GM12878 (cell line): ENCODE measurements around the gene AKT1S1. TPM values are rescaled to one million over a fixed set of nuclear protein-coding genes. Genes with fewer than 3 reads are reported as not detected.

Experiments
- ATAC-seq: fragments of 200-7000 bp; cut with Tn5 transposase; 3 replicates; pipeline ENCODE4 v1.9.1; 2020; ENCODE audit warnings: mild to moderate bottlenecking, moderate library complexity
- BruUV-seq: library from RNA; stranded (reverse); fragments of 400-500 nt; replicated peaks from 2 replicates; lab custom pipeline; 2021; lab: Mats Ljungman, UMichigan
- CTCF ChIA-PET: fragments of 300-600 bp; sonication (Branson Sonifier 250); formaldehyde crosslinking; extraction: SDS; loops from one replicate; lab custom pipeline; 2021; ENCODE audit warnings: inconsistent platforms; lab: Yijun Ruan, JAX
- POLR2A ChIA-PET: fragments of 350-600 bp; formaldehyde crosslinking; extraction: SDS; loops from one replicate; lab custom pipeline; 2021; ENCODE audit warnings: inconsistent platforms; lab: Charles Lee
- RAD21 ChIA-PET: fragments of 300-600 bp; sonication (Branson Sonifier 250); formaldehyde crosslinking; loops from one replicate; lab custom pipeline; 2023; ENCODE audit warnings: antibody characterized with exemption; ENCODE audit not compliant: unreplicated experiment; lab: Charles Lee
- SMC1A ChIA-PET: fragments of 300-600 bp; sonication (Branson Sonifier 250); formaldehyde crosslinking; loops from one replicate; lab custom pipeline; 2023; ENCODE audit not compliant: unreplicated experiment, uncharacterized antibody; lab: Charles Lee
- DNase-seq: peaks from one replicate; pipeline ENCODE4 v3.0.0-alpha.2; 2011; ENCODE audit warnings: low read depth, low spot score
- FAIRE-seq: peaks from 3 replicates; lab custom pipeline; 2011; peaks lifted over from hg19 to GRCh38; lab: Jason Lieb, UNC
- H2AFZ ChIP-seq: 2 replicates; pipeline ENCODE4 v1.6.0; 2011; ENCODE audit warnings: low read depth, low read length, control low read depth; ENCODE audit not compliant: control insufficient read depth
- H3K27ac ChIP-seq: 2 replicates; pipeline ENCODE4 v1.5.1; 2011; ENCODE audit warnings: control low read depth; ENCODE audit not compliant: control insufficient read depth, insufficient read depth
- H3K27me3 ChIP-seq, 2 experiments: replicated peaks in 1 of 2; 2 replicates each; pipeline versions ENCODE4 v1.6.0 to v1.6.1; 2011; ENCODE audit warnings: low read length in 1 of 2; ENCODE audit not compliant: control insufficient read depth in 2 of 2, insufficient read depth in 2 of 2
- H3K36me3 ChIP-seq, 2 experiments: 2 replicates each; pipeline ENCODE4 v1.5.1; 2011; ENCODE audit warnings: low read length in 1 of 2; ENCODE audit not compliant: control insufficient read depth in 2 of 2, insufficient read depth in 2 of 2
- H3K4me1 ChIP-seq: 2 replicates; pipeline ENCODE4 v1.6.1; 2011; ENCODE audit warnings: mild to moderate bottlenecking, low read length, moderate library complexity, mixed read lengths; ENCODE audit not compliant: control insufficient read depth, insufficient read depth
- H3K4me2 ChIP-seq: 2 replicates; pipeline ENCODE4 v1.6.0; 2011; ENCODE audit warnings: control low read depth; ENCODE audit not compliant: control insufficient read depth, insufficient read depth
- H3K4me3 ChIP-seq: fragments of 200-600 bp; sonication (generic); 2 replicates; pipeline ENCODE4 v1.5.1; 2016
- H3K79me2 ChIP-seq: 2 replicates; pipeline ENCODE4 v1.6.0; 2011; ENCODE audit warnings: low read length; ENCODE audit not compliant: control insufficient read depth, insufficient read depth
- H3K9ac ChIP-seq: 2 replicates; pipeline ENCODE4 v1.8.0; 2011; ENCODE audit warnings: low read length, control low read depth, mixed read lengths; ENCODE audit not compliant: control insufficient read depth, insufficient read depth
- H3K9me3 ChIP-seq: replicated peaks from 3 replicates; pipeline ENCODE4 v1.5.1; 2011; ENCODE audit warnings: mild to moderate bottlenecking, low read length; ENCODE audit not compliant: control insufficient read depth, insufficient read depth
- H4K20me1 ChIP-seq: 2 replicates; pipeline ENCODE4 v1.6.0; 2011; ENCODE audit not compliant: control insufficient read depth, insufficient read depth
- DPF2 ChIP-seq: fragments of 450-650 bp; IDR thresholded peaks from 2 replicates; pipeline ENCODE4 v1.6.1; 2017; ENCODE audit warnings: mild to moderate bottlenecking
- EP300 ChIP-seq, 2 experiments: fragments of 150-350 bp in 1 of 2; IDR thresholded peaks; 2 replicates each; pipeline ENCODE4 v1.6.1; 2011 to 2012; ENCODE audit warnings: low read depth in 2 of 2, low read length in 2 of 2, borderline replicate concordance in 1 of 2, improper control_type of control experiment in 1 of 2, inconsistent platforms in 1 of 2; ENCODE audit not compliant: control insufficient read depth in 1 of 2
- MYB ChIP-seq: fragments of 150-350 bp; IDR thresholded peaks from 2 replicates; pipeline ENCODE4 v1.6.1; 2014; ENCODE audit warnings: mild to moderate bottlenecking, low read depth, low read length, borderline replicate concordance
- POLR2A ChIP-seq: IDR thresholded peaks from 2 replicates; pipeline ENCODE4 v1.6.1; 2011; ENCODE audit warnings: low read depth, mild to moderate bottlenecking, low read length
- SPI1 ChIP-seq: IDR thresholded peaks from 2 replicates; pipeline ENCODE4 v1.6.1; 2011; ENCODE audit warnings: low read depth, mild to moderate bottlenecking, low read length, moderate library complexity, borderline replicate concordance; ENCODE audit not compliant: insufficient read depth
- WRNIP1 ChIP-seq: IDR thresholded peaks from 2 replicates; pipeline ENCODE4 v1.6.1; 2011; ENCODE audit warnings: low read depth, low read length, improper control_type of control experiment, borderline replicate concordance
- WGBS: methylation state at CpG from one replicate; pipeline ENCODE4 v1.1.6; 2016; ENCODE audit warnings: low lambda C conversion rate; ENCODE audit not compliant: insufficient replicate concordance, insufficient coverage; ENCODE audit errors: missing lambda C conversion rate; 5-methylcytosine and 5-hydroxymethylcytosine counted together
- in situ Hi-C: fragments of 300-500 bp; cut with MboI; formaldehyde crosslinking; loops from 9 replicates; pipeline ENCODE4 v1.14.3; 2018; ENCODE audit warnings: mixed read lengths
- intact Hi-C: fragments of 100-400 bp; cut with micrococcal nuclease; formaldehyde crosslinking; loops from one replicate; pipeline ENCODE4 v1.14.2; 2022; ENCODE audit not compliant: unreplicated experiment
- polyA plus RNA-seq, 11 experiments: library from polyadenylated mRNA; depleted of rRNA in 4 of 11; unstranded in 6 of 11; stranded (reverse) in 5 of 11; fragments of >200 nt; fragmentation: Nextera tagmentation in 4 of 11; fragmentation: Illumina TruSeq in 1 of 11; extraction: Ambion mirVana in 4 of 11; extraction: Trizol in 1 of 11; gene quantifications; 1 replicate in 1 of 11; 2 replicates in 10 of 11; pipeline versions ENCODE4 v1.2.1 to v1.2.3, GENCODE V29; 2011 to 2016; ENCODE audit warnings: inconsistent platforms in 2 of 11, missing spikeins in 2 of 11, low read depth in 1 of 11
- total RNA-seq, 4 experiments: library from RNA; depleted of rRNA in 3 of 4; stranded (reverse); fragments of >200 nt in 3 of 4; fragmentation: Illumina TruSeq in 1 of 4; extraction: Trizol in 1 of 4; gene quantifications; 2 replicates each; pipeline versions ENCODE4 v1.2.1 to v1.2.3, GENCODE V29; 2013 to 2021
- TF ChIP-seq, protein P1 (sequence below): IDR thresholded peaks from 2 replicates; pipeline ENCODE4 v1.6.1; 2011; ENCODE audit warnings: low read depth, mild to moderate bottlenecking, low read length, moderate library complexity, borderline replicate concordance; ENCODE audit errors: extremely low read depth
- TF ChIP-seq, protein P2 (sequence below): IDR thresholded peaks from 2 replicates; pipeline ENCODE4 v1.6.1; 2011; ENCODE audit warnings: borderline replicate concordance, low read depth, mild to moderate bottlenecking, moderate library complexity, low read length; ENCODE audit not compliant: insufficient read depth, poor library complexity, severe bottlenecking
- TF ChIP-seq, protein P3 (sequence below), 3 experiments: IDR thresholded peaks in 2 of 3; conservative IDR thresholded peaks in 1 of 3; 2 replicates each; pipeline ENCODE4 v1.5.1; 2011; ENCODE audit warnings: low read depth in 3 of 3, low read length in 3 of 3, mild to moderate bottlenecking in 3 of 3, control low read depth in 2 of 3, moderate library complexity in 2 of 3, inconsistent platforms in 1 of 3, mixed read lengths in 1 of 3; ENCODE audit not compliant: control insufficient read depth in 2 of 3, insufficient read depth in 1 of 3; ENCODE audit errors: extremely low read depth in 1 of 3

The AKT1S1 gene
- total and polyA plus RNA-seq, 10 of the 15 experiments (the other 5 are each of a cell fraction or from before 2014, with no cell fraction given): 0.43 to 23.0 (median 12.3) TPM

DNA sequence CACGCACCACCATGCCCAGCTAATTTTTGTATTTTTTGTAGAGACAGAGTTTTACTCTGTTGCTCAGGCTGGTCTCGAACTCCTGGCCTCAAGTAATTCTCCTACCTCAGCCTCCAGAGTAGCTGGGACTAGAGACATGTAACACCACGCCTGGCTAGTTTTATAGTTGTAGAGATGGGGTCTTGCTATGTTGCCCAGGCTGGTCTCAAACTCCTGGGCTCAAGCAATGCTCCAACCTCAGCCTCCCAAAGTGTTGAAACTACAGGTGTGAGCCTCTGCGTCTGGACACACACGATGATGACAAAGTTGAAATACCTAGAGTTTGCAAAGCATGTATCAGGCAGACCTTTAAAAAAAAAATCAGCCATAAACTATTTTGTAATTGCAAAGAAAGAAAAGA is 30.7 kb downstream of the AKT1S1 start:
- H4K20me1 ChIP-seq: no peaks in the 10 kb centered on the region
- DNase-seq (no peak), ATAC-seq (no peak), FAIRE-seq (no peak)
- peaks cover 32% of the 10 kb centered on the region for H3K4me1 ChIP-seq
- no peak overlapping the region for H3K4me3 ChIP-seq
- H3K36me3 ChIP-seq: no peaks in the 10 kb centered on the region; a peak in 1 of 4 replicates
- TF ChIP-seq, protein P1, sequence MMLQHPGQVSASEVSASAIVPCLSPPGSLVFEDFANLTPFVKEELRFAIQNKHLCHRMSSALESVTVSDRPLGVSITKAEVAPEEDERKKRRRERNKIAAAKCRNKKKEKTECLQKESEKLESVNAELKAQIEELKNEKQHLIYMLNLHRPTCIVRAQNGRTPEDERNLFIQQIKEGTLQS: no peak
- TF ChIP-seq POLR2A (no peak), EP300 (IDR thresholded peaks at IDR 0.05; ENCODE audit: borderline replicate concordance in 1 of 2, control insufficient read depth in 1 of 2, low read depth in 2 of 2, low read length in 2 of 2) (no peak), SPI1 (no peak), DPF2 (no peak), MYB (no peak), WRNIP1 (no peak)
- TF ChIP-seq, protein P2, sequence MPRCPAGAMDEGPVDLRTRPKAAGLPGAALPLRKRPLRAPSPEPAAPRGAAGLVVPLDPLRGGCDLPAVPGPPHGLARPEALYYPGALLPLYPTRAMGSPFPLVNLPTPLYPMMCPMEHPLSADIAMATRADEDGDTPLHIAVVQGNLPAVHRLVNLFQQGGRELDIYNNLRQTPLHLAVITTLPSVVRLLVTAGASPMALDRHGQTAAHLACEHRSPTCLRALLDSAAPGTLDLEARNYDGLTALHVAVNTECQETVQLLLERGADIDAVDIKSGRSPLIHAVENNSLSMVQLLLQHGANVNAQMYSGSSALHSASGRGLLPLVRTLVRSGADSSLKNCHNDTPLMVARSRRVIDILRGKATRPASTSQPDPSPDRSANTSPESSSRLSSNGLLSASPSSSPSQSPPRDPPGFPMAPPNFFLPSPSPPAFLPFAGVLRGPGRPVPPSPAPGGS: no peak
- TF ChIP-seq, protein P3, sequence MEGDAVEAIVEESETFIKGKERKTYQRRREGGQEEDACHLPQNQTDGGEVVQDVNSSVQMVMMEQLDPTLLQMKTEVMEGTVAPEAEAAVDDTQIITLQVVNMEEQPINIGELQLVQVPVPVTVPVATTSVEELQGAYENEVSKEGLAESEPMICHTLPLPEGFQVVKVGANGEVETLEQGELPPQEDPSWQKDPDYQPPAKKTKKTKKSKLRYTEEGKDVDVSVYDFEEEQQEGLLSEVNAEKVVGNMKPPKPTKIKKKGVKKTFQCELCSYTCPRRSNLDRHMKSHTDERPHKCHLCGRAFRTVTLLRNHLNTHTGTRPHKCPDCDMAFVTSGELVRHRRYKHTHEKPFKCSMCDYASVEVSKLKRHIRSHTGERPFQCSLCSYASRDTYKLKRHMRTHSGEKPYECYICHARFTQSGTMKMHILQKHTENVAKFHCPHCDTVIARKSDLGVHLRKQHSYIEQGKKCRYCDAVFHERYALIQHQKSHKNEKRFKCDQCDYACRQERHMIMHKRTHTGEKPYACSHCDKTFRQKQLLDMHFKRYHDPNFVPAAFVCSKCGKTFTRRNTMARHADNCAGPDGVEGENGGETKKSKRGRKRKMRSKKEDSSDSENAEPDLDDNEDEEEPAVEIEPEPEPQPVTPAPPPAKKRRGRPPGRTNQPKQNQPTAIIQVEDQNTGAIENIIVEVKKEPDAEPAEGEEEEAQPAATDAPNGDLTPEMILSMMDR (IDR thresholded peaks at IDR 0.05 in 2 of 3, conservative IDR thresholded peaks at IDR 0.05 in 1 of 3; ENCODE audit: control insufficient read depth in 2 of 3, extremely low read depth in 1 of 3, insufficient read depth in 1 of 3, low read depth in 3 of 3, low read length in 3 of 3): no peak
- CTCF ChIA-PET: interaction anchor here (0.7 kb wide), 1 partner anchor 487 kb away, joined by 4 read pairs; no protein-coding TSS in a partner anchor
- in situ Hi-C loops (no loop called here), intact Hi-C loops (no loop called here)
- peaks cover 5% of the 10 kb centered on the region; the same call in 2 of the 3 replicates for H3K9me3 ChIP-seq
- RAD21 ChIA-PET: no interaction called here
- BruUV-seq: no TSS peak
- H2AFZ ChIP-seq: no peak overlapping the region
- no peak overlapping the region for H3K9ac ChIP-seq
- H3K4me2 ChIP-seq: no peak overlapping the region
- H3K27me3 ChIP-seq: no peaks in the 10 kb centered on the region
- H3K79me2 ChIP-seq: no peaks in the 10 kb centered on the region
- POLR2A ChIA-PET: interaction anchor here (0.6 to 2.7 kb wide), 2 partner anchors 23 to 61 kb away, joined by 3 to 12 read pairs; no protein-coding TSS in a partner anchor
- SMC1A ChIA-PET: interaction anchor here (1.7 kb wide), 1 partner anchor 23 kb away, joined by 3 read pairs; no protein-coding TSS in a partner anchor
- 50% methylated on average over 5 of the region's 5 CpGs for WGBS
- no peak overlapping the region for H3K27ac ChIP-seq
